A549 (cell line): ENCODE data around the gene ZSCAN25. TPM values are rescaled to one million over a fixed set of nuclear protein-coding genes. Genes with fewer than 3 reads are reported as not detected.
"Not testable (repeated sequence)": the region's sequence is repeated elsewhere in the genome, so short reads cannot be mapped to it uniquely, and the experiment has no call there.

Source experiments
- ATAC-seq, 2 experiments: fragments of 200-7000 bp in 1 of 2; fragments of >200 bp in 1 of 2; cut with Nextera tagmentation in 1 of 2; cut with Tn5 transposase in 1 of 2; 3 replicates each; pipeline versions ENCODE4 v1.8.0 to v1.9.1; 2018 to 2020; ENCODE audit warnings: mild to moderate bottlenecking in 1 of 2, moderate library complexity in 1 of 2
- CTCF ChIA-PET: fragments of 300-600 bp; sonication (Branson Sonifier 250); formaldehyde crosslinking; extraction: SDS; loops from one replicate; lab custom pipeline; 2021; ENCODE audit warnings: antibody characterized with exemption, inconsistent platforms; lab: Yijun Ruan, JAX
- POLR2A ChIA-PET: fragments of 350-600 bp; formaldehyde crosslinking; extraction: SDS; loops from one replicate; lab custom pipeline; 2021; ENCODE audit warnings: antibody characterized with exemption, inconsistent platforms; lab: Yijun Ruan, JAX
- DNase-seq, 2 experiments: peaks; one replicate each; pipeline versions ENCODE4 v3.0.0 to v3.0.0-alpha.2; 2011 to 2016; ENCODE audit warnings: low read depth in 1 of 2, low spot score in 1 of 2
- FAIRE-seq: peaks from 2 replicates; lab custom pipeline; 2011; peaks lifted over from hg19 to GRCh38; lab: Jason Lieb, UNC
- H3K27ac ChIP-seq, 2 experiments: fragments of >200 bp; sonication (Bioruptor Twin); formaldehyde crosslinking; 3 replicates each; pipeline ENCODE4 v1.5.1; 2016 to 2017
- H3K4me1 ChIP-seq: fragments of >200 bp; sonication (Bioruptor Twin); formaldehyde crosslinking; 3 replicates; pipeline ENCODE4 v1.6.1; 2016
- H3K4me2 ChIP-seq: fragments of >200 bp; sonication (Bioruptor Twin); formaldehyde crosslinking; 3 replicates; pipeline ENCODE4 v1.6.1; 2016
- H3K4me3 ChIP-seq: fragments of >200 bp; sonication (Bioruptor Twin); formaldehyde crosslinking; 3 replicates; pipeline ENCODE4 v1.5.1; 2016
- H3K9me3 ChIP-seq: fragments of >200 bp; sonication (Bioruptor Twin); formaldehyde crosslinking; 3 replicates; pipeline ENCODE4 v1.6.1; 2016
- CEBPB ChIP-seq, 2 experiments: fragments of >200 bp in 1 of 2; sonication (Bioruptor Twin) in 1 of 2; formaldehyde crosslinking in 1 of 2; IDR thresholded peaks; 2 replicates each; pipeline ENCODE4 v1.6.1; 2012 to 2016
- CHD4 ChIP-seq: fragments of 200-600 bp; sonication (generic); IDR thresholded peaks from 2 replicates; pipeline ENCODE4 v1.6.1; 2016; ENCODE audit warnings: antibody characterized with exemption, mild to moderate bottlenecking, borderline replicate concordance
- EHMT2 ChIP-seq: fragments of 200-600 bp; sonication (generic); IDR thresholded peaks from 2 replicates; pipeline ENCODE4 v1.6.1; 2016; ENCODE audit warnings: antibody characterized with exemption, low read depth, mild to moderate bottlenecking, moderate library complexity
- EP300 ChIP-seq, 2 experiments: fragments of >200 bp; sonication (Bioruptor Twin); formaldehyde crosslinking; IDR thresholded peaks; 2 replicates in 1 of 2; 3 replicates in 1 of 2; pipeline ENCODE4 v1.6.1; 2016 to 2017
- FOSL2 ChIP-seq, 2 experiments: fragments of 450-650 bp in 1 of 2; fragments of >200 bp in 1 of 2; sonication (Bioruptor Twin) in 1 of 2; formaldehyde crosslinking; IDR thresholded peaks; 2 replicates each; pipeline versions ENCODE4 v1.5.0 to v1.6.1; 2016 to 2020; ENCODE audit warnings: mild to moderate bottlenecking in 1 of 2, moderate library complexity in 1 of 2
- FOXS1 ChIP-seq: fragments of 250-450 bp; sonication (Bioruptor Pico); IDR thresholded peaks from 2 replicates; pipeline ENCODE4 v1.5.0; 2020; ENCODE audit warnings: mild to moderate bottlenecking, moderate library complexity
- HEYL ChIP-seq: fragments of 250-450 bp; sonication (Bioruptor Pico); IDR thresholded peaks from 2 replicates; pipeline ENCODE4 v1.8.0; 2021; ENCODE audit warnings: mild to moderate bottlenecking, moderate library complexity
- HMGXB4 ChIP-seq: fragments of 250-450 bp; sonication (Bioruptor Pico); IDR thresholded peaks from 2 replicates; pipeline ENCODE4 v1.5.0; 2021; ENCODE audit warnings: mild to moderate bottlenecking, moderate library complexity, borderline replicate concordance
- HOXB5 ChIP-seq: fragments of 250-450 bp; sonication (Bioruptor Pico); IDR thresholded peaks from 2 replicates; pipeline ENCODE4 v1.5.0; 2020; ENCODE audit warnings: mild to moderate bottlenecking, moderate library complexity
- KDM5A ChIP-seq: fragments of 200-600 bp; sonication (generic); IDR thresholded peaks from 2 replicates; pipeline ENCODE4 v1.6.1; 2016; ENCODE audit warnings: antibody characterized with exemption, mild to moderate bottlenecking
- POLR2A ChIP-seq: IDR thresholded peaks from 2 replicates; pipeline ENCODE4 v1.6.1; 2012; ENCODE audit warnings: mild to moderate bottlenecking, low read length
- RAD21 ChIP-seq, 2 experiments: fragments of >200 bp in 1 of 2; sonication (Bioruptor Twin) in 1 of 2; formaldehyde crosslinking in 1 of 2; IDR thresholded peaks in 1 of 2; conservative IDR thresholded peaks in 1 of 2; 2 replicates in 1 of 2; 3 replicates in 1 of 2; pipeline ENCODE4 v1.6.1; 2012 to 2018; ENCODE audit warnings: inconsistent platforms in 1 of 2
- RARB ChIP-seq: fragments of 250-450 bp; sonication (Bioruptor Pico); IDR thresholded peaks from 2 replicates; pipeline ENCODE4 v1.8.0; 2021; ENCODE audit warnings: mild to moderate bottlenecking, moderate library complexity
- RCOR1 ChIP-seq: fragments of 150-350 bp; IDR thresholded peaks from 2 replicates; pipeline ENCODE4 v1.6.1; 2014; ENCODE audit warnings: antibody characterized with exemption, low read length, low read depth
- RFX5 ChIP-seq: fragments of 450-650 bp; IDR thresholded peaks from 2 replicates; pipeline ENCODE4 v1.7.1; 2014; ENCODE audit warnings: antibody characterized with exemption, mild to moderate bottlenecking, moderate library complexity
- TFCP2L1 ChIP-seq: fragments of 250-450 bp; sonication (Bioruptor Pico); IDR thresholded peaks from 2 replicates; pipeline ENCODE4 v1.5.0; 2021; ENCODE audit warnings: mild to moderate bottlenecking
- USF2 ChIP-seq: fragments of 450-650 bp; IDR thresholded peaks from 2 replicates; pipeline ENCODE4 v1.6.1; 2014; ENCODE audit warnings: antibody characterized with exemption
- ZC3H11A ChIP-seq: fragments of 450-650 bp; IDR thresholded peaks from 2 replicates; pipeline ENCODE4 v1.6.1; 2014; ENCODE audit warnings: antibody characterized with exemption, mild to moderate bottlenecking
- ZFP36 ChIP-seq: fragments of 450-650 bp; IDR thresholded peaks from 2 replicates; pipeline ENCODE4 v1.6.1; 2014; ENCODE audit warnings: borderline replicate concordance; ENCODE audit not compliant: partially characterized antibody
- ZNF302 ChIP-seq: fragments of 250-450 bp; sonication (Bioruptor Pico); IDR thresholded peaks from 2 replicates; pipeline ENCODE4 v1.9.0; 2021; ENCODE audit warnings: inconsistent platforms, mild to moderate bottlenecking, moderate library complexity
- WGBS: methylation state at CpG from one replicate; pipeline ENCODE4 v1.1.6; 2017; ENCODE audit errors: missing lambda C conversion rate; 5-methylcytosine and 5-hydroxymethylcytosine counted together
- polyA plus RNA-seq, 4 experiments: library from polyadenylated mRNA; depleted of rRNA in 3 of 4; stranded (reverse); fragments of >200 nt; fragmentation: RNase III in 1 of 4; extraction: RNeasy Plus Mini Kit Qiagen cat#74134 plus additional on column Dnase treatment in 1 of 4; gene quantifications; 2 replicates in 3 of 4; 3 replicates in 1 of 4; pipeline ENCODE4 v1.2.3, GENCODE V29; 2011 to 2017
- TF ChIP-seq, protein P1 (sequence below): IDR thresholded peaks from 2 replicates; pipeline ENCODE4 v1.6.1; 2012
- TF ChIP-seq, protein P2 (sequence below): fragments of >200 bp; sonication (Bioruptor Twin); formaldehyde crosslinking; IDR thresholded peaks from 3 replicates; pipeline ENCODE4 v1.5.1; 2016
- TF ChIP-seq, protein P3 (sequence below): fragments of 150-350 bp; IDR thresholded peaks from 2 replicates; pipeline ENCODE4 v1.6.1; 2014; ENCODE audit warnings: low read depth, mild to moderate bottlenecking, low read length
- TF ChIP-seq, protein P4 (sequence below): IDR thresholded peaks from 2 replicates; pipeline ENCODE4 v1.6.1; 2012; ENCODE audit warnings: low read depth, borderline replicate concordance

The ZSCAN25 gene
- polyA plus RNA-seq, 2 of the 4 experiments (the other 2 are of a cell fraction) = 7.5 to 9.3 TPM

DNA sequence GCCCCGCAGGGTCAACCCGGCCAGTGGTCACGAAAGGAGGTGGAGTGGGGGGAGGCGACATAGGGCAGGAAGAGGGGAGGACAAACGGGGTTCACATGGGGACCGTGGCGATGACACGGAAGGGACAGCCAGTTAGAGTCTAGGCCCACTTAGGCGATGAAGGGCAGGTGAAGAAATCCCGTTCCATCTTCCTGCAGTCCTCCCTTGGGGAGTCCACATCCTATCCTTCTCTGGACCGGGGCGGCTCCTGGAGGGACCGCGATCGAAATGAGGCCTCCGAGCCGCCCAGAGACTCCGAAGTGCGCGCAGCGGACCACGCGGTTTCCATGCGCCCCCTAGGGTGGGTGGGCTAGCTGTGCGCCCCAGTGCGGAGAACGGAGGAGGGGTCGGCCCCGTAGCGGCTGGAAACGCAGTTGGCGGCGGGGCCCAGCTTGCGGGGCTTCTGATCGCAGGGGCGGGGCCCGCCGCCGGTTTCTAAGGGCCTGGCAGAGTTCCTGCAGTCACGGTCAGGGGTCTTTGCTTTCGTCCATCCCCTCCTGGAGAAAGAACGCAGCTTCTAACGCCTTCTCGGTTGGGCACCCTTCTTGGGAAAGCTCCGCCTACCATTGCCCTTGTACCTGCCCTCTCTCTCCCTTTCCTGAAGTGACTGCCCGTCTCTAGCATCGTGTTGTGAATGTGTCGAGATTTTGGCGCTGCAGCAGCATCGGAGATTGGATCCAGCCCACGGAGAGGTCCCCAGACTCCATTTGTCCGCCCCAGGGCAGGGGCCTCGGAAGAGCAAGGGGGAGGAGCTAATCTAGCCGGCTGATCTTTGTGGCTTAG, 36.6 kb upstream of the ZSCAN25 start:
- FAIRE-seq (no peak), DNase-seq (no peak), ATAC-seq (peak; percentile 62 to 69)
- H3K4me1 ChIP-seq = no peaks in the 10 kb centered on the region
- no peaks in the 10 kb centered on the region for H3K9me3 ChIP-seq
- POLR2A ChIA-PET = interaction anchor here (1.0 to 1.5 kb wide), 2 partner anchors 22 to 37 kb away, joined by 4 read pairs; partner anchors contain the start of genes ZNF655 and ZSCAN25
- H3K4me2 ChIP-seq = peak overlapping the region; percentile 53
- CTCF ChIA-PET = interaction anchor here (0.6 to 1.3 kb wide), 8 partner anchors 9 to 133 kb away, joined by 3 to 5 read pairs (median 4); no protein-coding TSS in a partner anchor
- peak overlapping the region; percentile 42 for H3K4me3 ChIP-seq
- peak; percentile 24 to 25; a peak in 2 of 5 replicates for TF ChIP-seq RAD21 (conservative IDR thresholded peaks at IDR 0.05 in 1 of 2, IDR thresholded peaks at IDR 0.05 in 1 of 2)
- TF ChIP-seq, protein P1, sequence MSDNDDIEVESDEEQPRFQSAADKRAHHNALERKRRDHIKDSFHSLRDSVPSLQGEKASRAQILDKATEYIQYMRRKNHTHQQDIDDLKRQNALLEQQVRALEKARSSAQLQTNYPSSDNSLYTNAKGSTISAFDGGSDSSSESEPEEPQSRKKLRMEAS = 0 out of 2 replicates have a peak, but pooled peaks have one; percentile 18
- TF ChIP-seq ZC3H11A = no peak
- TF ChIP-seq HEYL (CRISPR knock-in tag) = no peak
- TF ChIP-seq, protein P2, sequence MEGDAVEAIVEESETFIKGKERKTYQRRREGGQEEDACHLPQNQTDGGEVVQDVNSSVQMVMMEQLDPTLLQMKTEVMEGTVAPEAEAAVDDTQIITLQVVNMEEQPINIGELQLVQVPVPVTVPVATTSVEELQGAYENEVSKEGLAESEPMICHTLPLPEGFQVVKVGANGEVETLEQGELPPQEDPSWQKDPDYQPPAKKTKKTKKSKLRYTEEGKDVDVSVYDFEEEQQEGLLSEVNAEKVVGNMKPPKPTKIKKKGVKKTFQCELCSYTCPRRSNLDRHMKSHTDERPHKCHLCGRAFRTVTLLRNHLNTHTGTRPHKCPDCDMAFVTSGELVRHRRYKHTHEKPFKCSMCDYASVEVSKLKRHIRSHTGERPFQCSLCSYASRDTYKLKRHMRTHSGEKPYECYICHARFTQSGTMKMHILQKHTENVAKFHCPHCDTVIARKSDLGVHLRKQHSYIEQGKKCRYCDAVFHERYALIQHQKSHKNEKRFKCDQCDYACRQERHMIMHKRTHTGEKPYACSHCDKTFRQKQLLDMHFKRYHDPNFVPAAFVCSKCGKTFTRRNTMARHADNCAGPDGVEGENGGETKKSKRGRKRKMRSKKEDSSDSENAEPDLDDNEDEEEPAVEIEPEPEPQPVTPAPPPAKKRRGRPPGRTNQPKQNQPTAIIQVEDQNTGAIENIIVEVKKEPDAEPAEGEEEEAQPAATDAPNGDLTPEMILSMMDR = peak; percentile 25
- TF ChIP-seq ZFP36 = no peak
- no peak for TF ChIP-seq HMGXB4 (CRISPR knock-in tag)
- no peak for TF ChIP-seq CEBPB (IDR thresholded peaks at IDR 0.05)
- TF ChIP-seq, protein P3, sequence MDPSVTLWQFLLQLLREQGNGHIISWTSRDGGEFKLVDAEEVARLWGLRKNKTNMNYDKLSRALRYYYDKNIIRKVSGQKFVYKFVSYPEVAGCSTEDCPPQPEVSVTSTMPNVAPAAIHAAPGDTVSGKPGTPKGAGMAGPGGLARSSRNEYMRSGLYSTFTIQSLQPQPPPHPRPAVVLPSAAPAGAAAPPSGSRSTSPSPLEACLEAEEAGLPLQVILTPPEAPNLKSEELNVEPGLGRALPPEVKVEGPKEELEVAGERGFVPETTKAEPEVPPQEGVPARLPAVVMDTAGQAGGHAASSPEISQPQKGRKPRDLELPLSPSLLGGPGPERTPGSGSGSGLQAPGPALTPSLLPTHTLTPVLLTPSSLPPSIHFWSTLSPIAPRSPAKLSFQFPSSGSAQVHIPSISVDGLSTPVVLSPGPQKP = no peak
- TF ChIP-seq ZNF302 (CRISPR knock-in tag) = no peak
- WGBS = 73% methylated on average over 54 of the region's 54 CpGs
- H3K27ac ChIP-seq = peak overlapping the region in 1 of 2 experiments; percentile 50; a peak in 3 of 6 replicates

DNA sequence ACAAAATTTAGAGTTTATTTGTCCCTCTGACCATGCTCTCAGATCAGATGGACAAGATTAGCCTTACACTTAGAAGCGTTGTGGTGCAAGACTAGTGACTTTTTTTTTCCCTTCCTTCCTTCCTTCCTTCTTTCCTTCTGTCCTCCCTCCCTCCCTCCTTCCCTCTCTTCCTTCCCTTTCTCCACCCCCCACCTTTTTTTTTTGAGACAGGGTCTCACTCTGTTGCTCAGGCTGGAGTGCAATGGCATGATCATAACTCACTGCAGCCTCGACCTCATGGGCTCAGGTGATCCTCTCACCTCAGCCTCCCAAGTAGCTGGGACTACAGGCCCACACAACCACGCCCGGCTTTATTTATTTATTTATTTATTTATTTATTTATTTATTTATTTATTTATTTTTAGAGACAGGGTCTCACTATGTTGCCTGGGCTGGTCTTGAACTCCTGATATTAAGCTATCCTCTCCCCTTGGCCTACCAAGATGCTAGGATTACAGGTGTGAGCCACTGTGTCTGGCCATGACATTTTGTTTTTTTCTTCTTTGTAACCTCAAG, 35.9 kb upstream of the ZSCAN25 start:
- peak; percentile 85 for TF ChIP-seq ZC3H11A
- not testable (repeated sequence) for H3K9me3 ChIP-seq, FAIRE-seq, ATAC-seq, H3K4me1 ChIP-seq, DNase-seq
- POLR2A ChIA-PET = interaction anchor here (1.0 to 1.5 kb wide), 2 partner anchors 23 to 36 kb away, joined by 4 read pairs; partner anchors contain the start of genes ZNF655 and ZSCAN25
- H3K27ac ChIP-seq = peak overlapping the region in 1 of 2 experiments; percentile 50; a peak in 2 of 6 replicates
- CTCF ChIA-PET = interaction anchor here (0.6 to 1.3 kb wide), 8 partner anchors 16 to 369 kb away, joined by 3 to 5 read pairs (median 3); no protein-coding TSS in a partner anchor
- 93% methylated on average over 4 of the region's 4 CpGs for WGBS
- peak overlapping the region; percentile 42; the same call in 2 of the 3 replicates for H3K4me3 ChIP-seq
- H3K4me2 ChIP-seq = peak overlapping the region; percentile 53

GRCh38 chr7:99588868-99589267, 27.9 kb upstream of the ZSCAN25 start:
- ChIA-PET POLR2A (no interaction called here), CTCF (no interaction called here)
- DNase-seq (no peak), ATAC-seq (no peak), FAIRE-seq (no peak)
- Histone ChIP-seq H3K4me1 (no peaks in the 10 kb centered on the region), H3K9me3 (no peaks in the 10 kb centered on the region), H3K27ac (no peak overlapping the region), H3K4me2 (no peak overlapping the region), H3K4me3 (no peak overlapping the region)
- 78% methylated on average over 3 of the region's 3 CpGs for WGBS
- TF ChIP-seq FOSL2 (IDR thresholded peaks at IDR 0.05) = no peak
- TF ChIP-seq FOSL2 (CRISPR knock-in tag; IDR thresholded peaks at IDR 0.05) = no peak
- TF ChIP-seq HEYL (CRISPR knock-in tag) = no peak
- no peak for TF ChIP-seq RFX5
- TF ChIP-seq TFCP2L1 (CRISPR knock-in tag) = no peak
- TF ChIP-seq, protein P4, sequence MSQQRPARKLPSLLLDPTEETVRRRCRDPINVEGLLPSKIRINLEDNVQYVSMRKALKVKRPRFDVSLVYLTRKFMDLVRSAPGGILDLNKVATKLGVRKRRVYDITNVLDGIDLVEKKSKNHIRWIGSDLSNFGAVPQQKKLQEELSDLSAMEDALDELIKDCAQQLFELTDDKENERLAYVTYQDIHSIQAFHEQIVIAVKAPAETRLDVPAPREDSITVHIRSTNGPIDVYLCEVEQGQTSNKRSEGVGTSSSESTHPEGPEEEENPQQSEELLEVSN = no peak
- no peak for TF ChIP-seq CHD4
- no peak for TF ChIP-seq EHMT2
- TF ChIP-seq HOXB5 = no peak
- no peak for TF ChIP-seq RCOR1
- TF ChIP-seq FOXS1 (CRISPR knock-in tag) = no peak
- TF ChIP-seq USF2 = no peak
- TF ChIP-seq EP300 (IDR thresholded peaks at IDR 0.05) = no peak
- no peak for TF ChIP-seq KDM5A
- no peak for TF ChIP-seq POLR2A
- no peak for TF ChIP-seq RARB (CRISPR knock-in tag)
